ENCODE measurements around the gene KLF7.

KLF7 gene

GRCh38 chr2:207137596-207138337 is 28.0 kb downstream of the KLF7 start:
- TF ChIP-seq CTCF (IDR thresholded peaks at IDR 0.05; ENCODE audit: extremely low read depth, insufficient read depth, missing control alignments), result no peak
- in situ Hi-C loops (cut with MboI; ENCODE audit: low pct_unique_long_range_greater_than_20kb, low sequenced_read_pairs, unreplicated experiment), result no loop called here
- DNase-seq (ENCODE audit: low spot score), result no peak

- no peak for DNase-seq (ENCODE audit: low spot score)
- no peak for TF ChIP-seq CTCF (IDR thresholded peaks at IDR 0.05; ENCODE audit: extremely low read depth, insufficient read depth, missing control alignments)
- in situ Hi-C loops (cut with MboI; ENCODE audit: low pct_unique_long_range_greater_than_20kb, low sequenced_read_pairs, unreplicated experiment), result no loop called here
These were observed 28.9 kb downstream of the KLF7 start for GRCh38 chr2:207136874-207137273.

GRCh38 chr2:207135801-207136457 is 29.8 kb downstream of the KLF7 start:
- no peak for TF ChIP-seq CTCF (IDR thresholded peaks at IDR 0.05; ENCODE audit: extremely low read depth, insufficient read depth, missing control alignments)
- no peak for DNase-seq (ENCODE audit: low spot score)
- in situ Hi-C loops (cut with MboI; ENCODE audit: low pct_unique_long_range_greater_than_20kb, low sequenced_read_pairs, unreplicated experiment), result no loop called here

- in situ Hi-C loops (cut with MboI; ENCODE audit: low pct_unique_long_range_greater_than_20kb, low sequenced_read_pairs, unreplicated experiment), result no loop called here
- no peak for DNase-seq (ENCODE audit: low spot score)
- no peak for TF ChIP-seq CTCF (IDR thresholded peaks at IDR 0.05; ENCODE audit: extremely low read depth, insufficient read depth, missing control alignments)
These were observed 30.4 kb downstream of the KLF7 start for GRCh38 chr2:207135340-207135739.

- DNase-seq (ENCODE audit: low spot score), result no peak
- no peak for TF ChIP-seq CTCF (IDR thresholded peaks at IDR 0.05; ENCODE audit: extremely low read depth, insufficient read depth, missing control alignments)
- in situ Hi-C loops (cut with MboI; ENCODE audit: low pct_unique_long_range_greater_than_20kb, low sequenced_read_pairs, unreplicated experiment), result no loop called here
These were observed 31.8 kb downstream of the KLF7 start for GRCh38 chr2:207133820-207134519.

DNA sequence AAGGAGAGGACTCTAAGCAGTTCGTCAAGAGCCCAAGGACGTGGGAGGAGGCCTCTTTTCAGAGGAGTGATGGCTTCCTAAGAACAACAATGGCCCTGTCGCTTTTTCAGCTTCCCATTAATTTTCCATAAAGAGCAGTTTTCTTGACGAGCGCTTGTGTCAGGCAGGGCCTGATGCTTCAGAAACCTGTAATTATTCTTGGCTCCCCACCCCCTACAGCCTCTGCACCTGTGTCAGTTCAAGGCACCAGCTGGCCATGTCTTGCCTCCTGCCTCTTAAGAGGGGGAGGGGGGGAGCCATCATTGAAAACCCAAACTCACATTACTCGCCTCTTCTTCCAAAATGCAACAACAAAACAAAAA is 32.3 kb downstream of the KLF7 start:
- in situ Hi-C loops (cut with MboI; ENCODE audit: low pct_unique_long_range_greater_than_20kb, low sequenced_read_pairs, unreplicated experiment), result no loop called here
- TF ChIP-seq CTCF (IDR thresholded peaks at IDR 0.05; ENCODE audit: extremely low read depth, insufficient read depth, missing control alignments), result no peak
- DNase-seq (ENCODE audit: low spot score), result no peak
